Stimulated activated CD4-positive, alpha-beta T cell treated with anti-CD3 and anti-CD28 coated beads, TNF-alpha, amount 100 ng/mL, for 1 hour (primary cell): ENCODE data around the gene PCBP2.
"Not testable (repeated sequence)": the region's sequence is repeated elsewhere in the genome, so short reads cannot be mapped to it uniquely, and the experiment has no call there.

ENCODE experiments used
- DNase-seq, 3 donors: peaks; one replicate each; pipeline ENCODE4 v3.0.0-alpha.2; 2020; ENCODE audit warnings: low read depth in 3 of 3, low spot score in 1 of 3

The PCBP2 gene

DNA sequence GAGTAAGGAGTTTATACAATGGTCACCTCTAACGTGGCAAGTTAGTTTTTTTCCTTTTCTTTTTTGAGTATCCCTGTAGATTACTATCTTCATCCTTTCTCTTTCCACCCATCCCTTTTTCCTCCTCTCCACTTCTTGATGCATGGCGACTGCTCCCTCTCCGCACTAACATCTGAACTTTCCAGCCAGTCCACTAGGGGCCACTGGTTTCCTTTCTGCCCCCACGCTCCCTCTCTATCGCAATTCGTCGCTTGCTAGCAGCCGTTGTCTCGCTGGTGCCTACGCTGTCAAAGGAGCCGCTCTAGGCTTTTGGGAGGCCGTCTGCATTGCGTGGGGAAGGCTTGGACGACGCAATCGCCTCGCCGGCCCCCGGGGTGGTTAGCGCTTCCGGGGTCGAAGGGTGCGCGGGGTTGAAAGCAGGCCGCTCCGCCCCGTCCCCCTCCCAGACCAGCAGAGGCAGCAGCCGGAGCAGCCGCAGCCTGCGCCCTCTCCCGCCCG lies at the start of gene PCBP2:
PCBP2 (plus strand) TSS at position 442 of the 498 bp plus-strand sequence. CDS start 2,699 bp downstream, outside the sequence.
- peak; percentile 88 to 96 (median 94) for DNase-seq

DNA sequence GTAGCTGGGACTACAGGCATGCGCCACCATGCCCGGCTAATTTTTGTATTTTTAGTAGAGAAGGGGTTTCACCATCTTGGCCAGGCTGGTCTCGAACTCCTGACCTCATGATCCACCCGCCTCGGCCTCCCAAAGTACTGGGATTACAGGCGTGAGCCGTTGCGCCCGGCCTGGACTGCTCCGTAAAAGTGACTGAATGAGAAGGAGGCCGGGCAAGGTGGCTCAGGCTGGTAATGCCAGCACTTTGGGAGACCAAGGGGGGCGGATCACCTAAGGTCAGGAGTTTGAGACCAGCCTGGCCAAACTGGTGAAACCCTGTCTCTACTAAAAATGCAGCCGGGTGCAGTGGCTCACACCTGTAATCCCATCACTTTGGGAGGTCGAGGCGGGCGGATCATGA lies 49.6 kb upstream of the PCBP2 start:
- DNase-seq: not testable (repeated sequence)

DNA sequence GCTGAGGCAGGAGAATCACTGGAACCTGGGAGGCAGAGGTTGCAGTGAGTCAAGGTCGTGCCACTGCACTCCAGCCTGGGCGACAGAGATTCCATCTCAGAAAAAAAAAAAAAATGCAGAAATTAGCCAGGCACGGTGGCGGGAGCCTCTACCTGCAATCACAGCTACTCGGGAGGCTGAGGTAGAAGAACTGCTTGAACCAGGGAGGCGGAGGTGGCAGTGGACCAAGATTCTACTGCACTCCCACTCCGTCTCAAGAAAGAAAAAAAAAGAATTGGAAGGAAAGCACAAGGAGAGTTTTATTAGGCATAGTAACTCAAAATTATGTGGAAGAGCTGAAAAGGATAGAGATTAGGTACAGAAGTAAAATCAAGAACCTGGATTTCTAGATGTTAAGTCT lies 49.0 kb upstream of the PCBP2 start:
- no peak for DNase-seq

DNA sequence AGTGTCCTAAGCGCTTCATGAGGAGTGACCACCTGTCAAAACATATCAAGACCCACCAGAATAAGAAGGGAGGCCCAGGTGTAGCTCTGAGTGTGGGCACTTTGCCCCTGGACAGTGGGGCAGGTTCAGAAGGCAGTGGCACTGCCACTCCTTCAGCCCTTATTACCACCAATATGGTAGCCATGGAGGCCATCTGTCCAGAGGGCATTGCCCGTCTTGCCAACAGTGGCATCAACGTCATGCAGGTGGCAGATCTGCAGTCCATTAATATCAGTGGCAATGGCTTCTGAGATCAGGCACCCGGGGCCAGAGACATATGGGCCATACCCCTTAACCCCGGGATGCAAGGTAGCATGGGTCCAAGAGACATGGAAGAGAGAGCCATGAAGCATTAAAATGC lies 41.0 kb upstream of the PCBP2 start:
- DNase-seq: no peak

DNA sequence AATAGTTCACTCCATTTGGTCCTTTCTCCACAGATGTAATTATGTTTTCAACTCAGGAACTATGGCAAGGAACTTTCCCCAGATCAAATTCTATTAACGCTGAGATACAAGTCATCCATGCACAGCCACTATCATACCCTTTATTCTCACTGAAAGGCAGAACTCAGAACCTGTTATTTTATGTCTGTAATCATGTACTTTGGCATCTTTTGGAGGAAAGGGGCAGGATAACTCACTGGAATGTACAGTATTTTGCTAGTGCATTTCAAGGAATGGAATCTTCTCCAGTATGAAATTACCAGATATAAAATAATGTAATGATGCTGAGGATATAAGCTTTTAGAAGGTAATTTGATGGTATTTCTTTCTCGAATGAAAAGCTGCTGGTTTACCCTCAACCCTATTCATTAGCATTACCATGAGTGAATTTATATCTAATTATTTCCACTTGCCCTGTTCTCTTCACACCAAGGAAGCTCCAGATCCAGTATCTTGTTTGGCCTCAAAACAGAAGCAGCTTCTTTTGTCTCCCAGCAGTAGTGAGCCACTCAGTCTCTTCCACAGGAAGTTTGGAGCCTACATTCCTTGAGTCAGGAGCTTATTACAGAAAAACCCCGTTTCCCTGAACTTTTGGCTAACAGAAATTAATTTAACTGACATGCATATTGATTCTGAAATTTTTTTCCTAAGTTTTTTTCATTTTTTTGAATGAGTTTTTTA lies 38.3 kb upstream of the PCBP2 start:
- DNase-seq: no peak

DNA sequence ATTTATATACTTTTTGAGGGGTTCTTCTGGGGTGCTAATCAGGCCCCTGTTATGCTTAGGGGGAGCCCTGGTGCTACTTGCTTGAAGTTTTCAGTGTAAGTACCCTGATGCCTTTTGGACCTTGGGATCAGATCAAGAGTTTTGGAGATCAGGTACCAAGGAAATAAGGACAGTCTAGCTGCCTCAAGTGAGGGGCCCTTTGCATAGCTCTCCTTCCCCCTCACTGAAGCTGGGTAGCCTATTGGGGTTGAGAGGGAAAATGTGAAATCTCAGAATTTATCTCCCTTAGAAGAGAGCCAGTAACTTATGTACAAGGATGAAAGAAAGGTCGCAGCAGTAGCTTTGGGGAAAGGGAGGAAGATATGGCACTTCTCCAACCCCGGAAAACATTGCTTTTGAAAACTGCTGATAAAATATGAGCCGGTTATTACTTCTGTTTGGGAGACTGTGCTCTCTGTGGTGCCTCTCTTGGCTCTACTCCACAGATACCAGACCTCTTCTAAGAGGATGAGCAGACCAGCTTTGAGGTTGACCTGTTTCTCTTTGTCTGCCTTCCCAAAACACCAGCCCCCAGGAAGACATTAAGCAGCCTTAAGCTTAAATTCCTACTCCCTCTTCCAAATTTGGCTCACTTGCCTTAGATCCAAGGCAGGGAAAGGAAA lies 37.0 kb upstream of the PCBP2 start:
- no peak for DNase-seq

DNA sequence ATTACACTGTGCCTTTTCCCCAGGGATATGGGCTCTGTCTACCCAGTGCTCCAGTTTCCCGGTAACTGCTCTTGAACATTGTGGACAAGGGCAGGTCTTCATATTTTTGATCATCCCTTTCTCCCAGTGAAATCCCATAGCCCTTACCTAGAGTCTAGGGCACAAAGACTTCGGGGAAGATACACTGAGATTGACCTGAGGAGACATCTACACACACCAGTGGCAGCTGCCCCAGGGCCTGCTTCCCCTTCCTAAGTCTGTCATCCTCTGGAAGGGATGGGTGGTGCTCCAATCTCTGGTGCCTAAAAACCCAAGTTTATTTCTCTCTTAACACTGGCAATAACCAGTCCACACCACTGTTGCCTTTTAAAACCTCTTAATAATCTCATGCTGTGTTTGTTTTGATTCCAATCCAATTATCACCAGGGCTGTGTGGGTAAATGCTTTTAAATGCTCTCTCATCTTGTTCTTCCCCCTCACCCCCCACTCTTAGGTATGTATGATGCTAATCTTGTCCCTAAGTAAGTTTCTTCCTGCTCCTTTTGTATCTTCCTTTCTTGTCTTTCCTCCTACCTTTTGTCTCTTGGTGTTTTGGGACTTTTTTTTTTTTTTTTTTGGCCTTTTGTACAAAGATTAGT lies 36.0 kb upstream of the PCBP2 start:
- DNase-seq: not testable (repeated sequence)

DNA sequence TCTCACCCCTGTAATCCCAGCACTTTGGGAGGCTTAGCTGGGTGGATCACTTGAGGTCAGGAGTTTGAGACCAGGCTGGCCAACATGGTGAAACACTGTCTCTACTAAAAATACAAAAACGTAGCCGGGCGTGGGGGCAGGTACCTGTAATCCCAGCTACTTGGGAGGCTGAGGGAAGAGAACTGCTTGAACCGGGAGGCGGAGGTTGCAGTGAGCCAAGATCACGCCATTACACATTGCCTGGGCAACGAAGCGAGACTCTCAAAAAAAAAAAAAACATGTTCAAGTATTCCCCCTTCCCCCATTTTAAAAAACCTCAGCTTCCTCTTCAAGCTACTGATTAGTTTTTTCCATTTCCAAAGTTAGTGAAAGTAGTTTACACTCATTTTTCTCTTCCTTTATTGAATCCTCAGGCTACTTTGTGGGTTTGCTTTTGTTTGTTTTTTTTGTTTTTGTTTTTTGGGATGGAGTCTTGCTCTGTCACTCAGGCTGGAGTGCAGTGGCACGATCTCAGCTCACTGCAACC lies 34.5 kb upstream of the PCBP2 start:
- DNase-seq: not testable (repeated sequence)

DNA sequence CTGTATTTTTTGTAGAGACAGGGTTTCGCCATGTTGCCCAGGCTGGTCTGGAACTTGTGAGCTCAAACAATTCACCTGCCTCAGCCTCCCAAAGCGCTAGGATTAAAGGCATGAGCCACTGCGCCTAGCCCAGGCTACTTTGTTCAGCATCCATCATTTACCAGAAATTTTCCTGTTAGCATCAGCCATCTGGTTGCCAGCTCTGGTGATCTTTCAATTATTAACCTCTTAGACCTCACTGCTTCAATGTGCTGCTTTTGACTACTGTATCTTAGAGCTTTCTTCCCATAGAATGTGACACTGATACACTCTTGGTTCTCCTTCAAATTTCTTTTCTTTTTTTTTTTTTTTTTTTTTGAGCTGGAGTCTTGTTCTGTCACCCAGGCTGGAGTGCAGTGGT lies 33.7 kb upstream of the PCBP2 start:
- no peak for DNase-seq

DNA sequence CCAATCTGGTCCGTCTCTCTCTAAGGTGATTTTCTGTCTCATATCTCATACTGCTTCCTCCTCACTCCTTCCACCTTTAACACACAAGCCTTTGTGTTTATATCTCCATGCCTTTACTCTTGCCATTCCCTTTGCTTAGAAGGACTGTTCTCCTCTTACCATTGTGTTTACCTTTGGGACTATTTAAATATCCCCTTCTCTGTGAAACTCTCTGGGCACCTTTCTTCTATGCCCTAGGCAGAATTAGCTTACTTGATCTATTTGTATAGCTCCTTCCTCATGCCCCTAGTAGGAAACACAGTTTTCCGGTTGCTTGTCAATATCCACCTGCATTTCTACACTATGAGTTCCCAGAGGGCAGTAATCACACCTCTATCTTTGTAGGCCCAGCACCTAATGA lies 32.1 kb upstream of the PCBP2 start:
- no peak for DNase-seq

DNA sequence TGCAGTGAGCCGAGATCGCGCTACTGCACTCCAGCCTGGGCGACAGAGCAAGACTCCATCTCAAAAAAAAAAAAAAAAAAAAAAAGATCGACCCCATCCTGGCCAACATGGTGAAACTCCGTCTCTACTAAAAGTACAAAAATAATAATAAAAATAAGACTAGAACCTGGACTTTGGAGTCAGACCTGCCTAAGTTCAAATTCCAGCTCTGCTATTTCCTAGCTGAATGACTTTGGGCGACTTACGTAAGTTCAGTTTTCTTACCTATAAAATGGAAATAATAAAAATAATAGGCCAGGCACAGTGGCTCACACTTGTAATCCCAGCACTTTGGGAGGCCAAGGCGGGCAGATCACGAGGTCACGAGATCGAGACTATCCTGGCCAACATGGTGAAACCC lies 29.7 kb upstream of the PCBP2 start:
- DNase-seq: not testable (repeated sequence)

DNA sequence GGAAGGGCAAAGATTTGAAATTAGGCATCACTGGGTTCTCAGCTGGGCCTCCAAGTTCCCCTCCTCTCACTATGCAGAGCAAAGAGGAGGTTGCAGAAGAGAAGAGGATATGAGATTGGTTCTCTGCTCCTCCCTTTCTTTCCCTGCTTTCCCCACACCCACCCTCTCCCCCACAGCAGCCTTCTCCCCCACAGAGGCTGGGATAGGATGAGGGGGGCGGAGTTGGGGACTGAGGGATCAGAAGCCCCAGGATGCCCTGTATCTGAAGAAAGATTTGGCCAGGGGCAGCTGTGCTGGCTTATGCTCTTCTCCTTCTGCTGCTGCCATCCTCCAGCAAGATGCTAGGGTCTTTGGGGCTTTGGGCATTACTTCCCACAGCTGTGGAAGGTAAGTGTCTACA lies 28.3 kb upstream of the PCBP2 start, which contains the start of gene AMHR2:
AMHR2 (plus strand) TSS at position 259 of the 400 bp plus-strand sequence; CDS start at position 339, 80 bp downstream.
- DNase-seq: no peak

DNA sequence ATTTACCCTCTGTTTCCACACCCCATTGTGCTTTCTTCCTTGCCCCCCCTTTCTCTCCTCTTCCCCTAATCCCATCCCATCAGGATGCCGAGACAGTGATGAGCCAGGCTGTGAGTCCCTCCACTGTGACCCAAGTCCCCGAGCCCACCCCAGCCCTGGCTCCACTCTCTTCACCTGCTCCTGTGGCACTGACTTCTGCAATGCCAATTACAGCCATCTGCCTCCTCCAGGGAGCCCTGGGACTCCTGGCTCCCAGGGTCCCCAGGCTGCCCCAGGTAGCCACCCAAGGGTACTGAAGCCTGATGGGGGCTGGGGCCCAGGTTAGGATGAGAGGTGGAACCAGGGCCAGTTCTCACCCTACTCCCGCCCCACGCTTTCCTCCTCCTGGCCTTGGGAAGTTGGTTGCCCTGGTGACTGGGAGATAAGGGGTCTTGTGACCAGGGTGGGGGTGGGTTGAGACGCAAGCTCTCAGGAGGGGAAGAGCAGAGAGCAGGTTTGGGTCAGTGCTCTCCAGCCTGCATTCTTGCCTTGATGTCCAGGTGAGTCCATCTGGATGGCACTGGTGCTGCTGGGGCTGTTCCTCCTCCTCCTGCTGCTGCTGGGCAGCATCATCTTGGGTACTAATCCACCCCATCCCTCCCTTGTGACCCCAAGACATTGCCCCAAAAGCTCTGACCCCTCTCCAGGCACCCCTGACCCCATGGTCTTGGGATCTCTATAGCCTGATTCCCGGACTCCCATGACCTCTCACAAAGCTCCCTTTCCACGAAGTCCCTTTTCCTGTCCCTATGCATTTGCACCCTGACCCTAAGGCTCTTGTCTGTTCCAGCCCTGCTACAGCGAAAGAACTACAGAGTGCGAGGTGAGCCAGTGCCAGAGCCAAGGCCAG lies 27.0 kb upstream of the PCBP2 start:
- DNase-seq: no peak

DNA sequence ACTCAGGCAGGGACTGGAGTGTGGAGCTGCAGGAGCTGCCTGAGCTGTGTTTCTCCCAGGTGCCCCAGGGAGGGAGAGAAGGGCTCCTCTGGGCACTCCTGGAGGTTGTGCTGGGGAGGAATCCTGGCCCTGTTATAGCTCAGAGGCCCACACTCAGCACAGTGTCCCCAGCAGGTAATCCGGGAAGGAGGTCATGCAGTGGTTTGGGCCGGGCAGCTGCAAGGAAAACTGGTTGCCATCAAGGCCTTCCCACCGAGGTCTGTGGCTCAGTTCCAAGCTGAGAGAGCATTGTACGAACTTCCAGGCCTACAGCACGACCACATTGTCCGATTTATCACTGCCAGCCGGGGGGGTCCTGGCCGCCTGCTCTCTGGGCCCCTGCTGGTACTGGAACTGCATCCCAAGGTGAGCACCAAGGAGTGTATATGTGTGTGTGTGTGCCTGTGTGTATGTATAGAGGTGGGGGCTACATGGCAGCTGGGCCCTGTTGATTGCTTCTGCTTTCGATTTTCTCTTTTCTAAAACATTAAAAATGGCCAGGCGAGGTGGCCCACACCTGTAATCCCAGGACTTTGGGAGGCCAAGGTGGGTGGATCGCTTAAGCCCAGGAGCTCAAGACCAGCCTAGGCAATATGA lies 26.3 kb upstream of the PCBP2 start:
- no peak for DNase-seq

DNA sequence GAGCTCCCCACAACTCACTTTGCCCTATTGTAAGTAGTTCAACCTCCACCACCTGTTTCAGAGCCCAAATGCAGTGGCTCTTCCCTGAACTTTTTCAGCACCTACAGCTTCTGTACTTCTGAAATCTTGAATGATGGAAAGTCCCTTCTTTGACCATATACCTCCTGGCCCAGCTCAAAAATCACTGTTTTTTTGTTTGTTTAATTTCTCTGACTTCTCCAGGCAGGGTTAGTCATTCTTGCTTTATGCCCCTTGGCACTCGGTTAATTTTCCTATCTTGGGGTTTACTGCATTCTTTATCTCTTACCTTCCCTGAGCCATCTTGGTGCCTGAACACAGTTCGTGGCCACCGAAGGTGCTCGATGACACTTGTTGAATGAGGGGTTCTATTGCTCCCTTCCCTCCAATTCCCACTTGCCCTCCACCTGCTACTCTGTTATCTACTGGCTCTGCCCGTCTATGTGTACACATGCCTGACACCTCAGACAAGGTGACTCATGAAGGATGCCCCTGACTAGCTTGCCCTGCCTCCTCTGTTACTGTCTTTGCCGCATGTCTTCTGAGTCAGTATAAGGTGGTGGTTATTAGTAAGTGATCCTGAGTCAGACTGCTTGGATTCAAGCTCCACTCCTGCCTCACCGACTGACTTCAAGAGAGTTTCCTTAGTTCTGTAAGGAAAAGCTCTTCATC lies 23.9 kb upstream of the PCBP2 start:
- no peak for DNase-seq

DNA sequence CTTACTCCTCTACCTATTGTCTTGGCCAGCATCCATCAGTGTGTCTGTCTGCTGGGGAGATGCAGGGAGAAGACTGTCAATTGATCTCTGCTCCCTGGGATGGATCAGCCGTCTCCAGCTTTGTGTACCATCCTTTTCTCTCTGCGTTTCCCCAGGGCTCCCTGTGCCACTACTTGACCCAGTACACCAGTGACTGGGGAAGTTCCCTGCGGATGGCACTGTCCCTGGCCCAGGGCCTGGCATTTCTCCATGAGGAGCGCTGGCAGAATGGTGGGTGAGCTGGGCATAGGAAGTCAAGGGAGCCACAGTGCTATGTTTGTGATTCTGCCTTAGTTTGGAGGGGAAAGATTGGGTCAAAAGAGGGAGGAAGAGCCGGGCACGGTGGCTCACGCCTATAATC lies 23.2 kb upstream of the PCBP2 start:
- DNase-seq: no peak

DNA sequence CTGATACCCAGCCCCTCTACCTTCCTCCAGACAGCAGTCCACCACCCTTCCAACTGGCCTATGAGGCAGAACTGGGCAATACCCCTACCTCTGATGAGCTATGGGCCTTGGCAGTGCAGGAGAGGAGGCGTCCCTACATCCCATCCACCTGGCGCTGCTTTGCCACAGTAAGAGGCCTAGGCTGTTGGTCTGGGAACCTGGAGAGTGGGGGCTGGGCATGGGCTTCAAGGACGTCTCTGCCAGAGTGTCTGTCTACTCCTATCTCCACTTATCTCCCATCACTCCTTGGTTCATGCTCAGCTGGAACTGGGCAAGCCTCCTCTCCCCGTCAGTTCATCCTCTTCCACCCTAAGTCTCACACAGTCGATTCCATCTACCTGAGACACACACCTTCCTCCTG lies 21.8 kb upstream of the PCBP2 start:
- no peak for DNase-seq

DNA sequence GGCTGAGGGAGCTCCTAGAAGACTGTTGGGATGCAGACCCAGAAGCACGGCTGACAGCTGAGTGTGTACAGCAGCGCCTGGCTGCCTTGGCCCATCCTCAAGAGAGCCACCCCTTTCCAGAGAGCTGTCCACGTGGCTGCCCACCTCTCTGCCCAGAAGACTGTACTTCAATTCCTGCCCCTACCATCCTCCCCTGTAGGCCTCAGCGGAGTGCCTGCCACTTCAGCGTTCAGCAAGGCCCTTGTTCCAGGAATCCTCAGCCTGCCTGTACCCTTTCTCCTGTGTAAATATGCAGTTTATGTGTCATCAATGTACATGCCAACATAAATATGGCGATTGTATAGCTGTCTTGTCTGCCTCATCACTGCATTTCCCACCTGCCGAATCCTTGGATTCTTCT lies 20.7 kb upstream of the PCBP2 start:
- DNase-seq: no peak

DNA sequence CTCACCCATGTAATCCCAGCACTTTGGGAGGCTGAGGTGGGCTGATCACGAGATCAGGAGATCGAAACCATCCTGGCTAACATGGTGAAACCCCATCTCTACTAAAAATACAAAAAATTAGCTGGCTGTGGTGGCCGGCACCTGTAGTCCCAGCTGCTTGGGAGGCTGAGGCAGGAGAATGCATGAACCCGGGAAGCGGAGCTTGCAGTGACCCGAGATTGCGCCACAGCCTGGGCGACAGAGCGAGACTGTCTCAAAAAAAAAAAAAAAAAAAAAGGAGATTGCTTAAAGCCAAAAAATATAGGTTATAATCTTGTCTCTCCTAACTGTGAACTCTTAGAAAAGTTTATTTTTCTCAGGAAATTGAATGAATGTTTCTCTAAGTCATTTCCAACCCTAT lies 16.6 kb upstream of the PCBP2 start:
- DNase-seq: not testable (repeated sequence)

DNA sequence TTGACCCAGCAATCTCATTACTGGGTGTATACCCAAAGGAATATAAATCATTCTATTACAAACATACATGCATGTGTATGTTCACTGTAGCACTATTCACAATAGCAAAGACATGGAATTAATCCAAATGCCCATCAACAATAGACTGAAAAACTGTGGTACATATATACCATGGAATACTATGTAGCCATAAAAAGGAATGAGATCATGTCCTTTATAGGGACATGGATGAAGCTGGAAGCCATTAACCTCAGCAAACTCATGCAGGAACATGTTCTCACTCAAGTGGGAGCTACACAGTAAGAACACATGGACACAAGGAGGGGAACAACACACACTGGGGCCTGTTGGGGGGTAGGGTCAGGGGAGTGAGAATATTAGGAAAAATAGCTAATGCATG lies 12.3 kb upstream of the PCBP2 start:
- not testable (repeated sequence) for DNase-seq
